GM23338 (cell line): ENCODE measurements around the gene TTC13. TPM values are rescaled to one million over a fixed set of nuclear protein-coding genes. Genes with fewer than 3 reads are reported as not detected.

Experiments
- ATAC-seq: fragments of 200-7000 bp; cut with Tn5 transposase; 3 replicates; pipeline ENCODE4 v1.9.1; 2020
- DNase-seq: peaks from one replicate; pipeline ENCODE4 v3.0.0-alpha.2; 2015; ENCODE audit warnings: low spot score
- H2AFZ ChIP-seq: fragments of 200-600 bp; sonication (generic); 2 replicates; pipeline ENCODE4 v1.8.0; 2016; ENCODE audit warnings: antibody characterized with exemption, mild to moderate bottlenecking, moderate library complexity
- H3F3A ChIP-seq: fragments of 200-600 bp; sonication (generic); replicated peaks from 2 replicates; pipeline ENCODE4 v1.8.0; 2017; ENCODE audit warnings: antibody characterized with exemption, mixed run types, low read depth
- H3K27ac ChIP-seq: fragments of 200-600 bp; sonication (generic); 2 replicates; pipeline ENCODE4 v1.6.1; 2016; ENCODE audit warnings: low read depth
- H3K27me3 ChIP-seq: fragments of 200-600 bp; sonication (generic); 2 replicates; pipeline ENCODE4 v1.8.0; 2016; ENCODE audit warnings: mild to moderate bottlenecking, mixed run types, moderate library complexity; ENCODE audit not compliant: insufficient read depth
- H3K36me3 ChIP-seq: fragments of 200-600 bp; sonication (generic); 2 replicates; pipeline ENCODE4 v1.8.0; 2016; ENCODE audit warnings: mild to moderate bottlenecking; ENCODE audit not compliant: insufficient read depth
- H3K4me1 ChIP-seq: fragments of 200-600 bp; sonication (generic); 2 replicates; pipeline ENCODE4 v1.8.0; 2016; ENCODE audit warnings: mild to moderate bottlenecking, moderate library complexity; ENCODE audit not compliant: insufficient read depth
- H3K4me2 ChIP-seq: fragments of 200-600 bp; sonication (generic); 2 replicates; pipeline ENCODE4 v1.7.1; 2017; ENCODE audit warnings: mixed run types
- H3K4me3 ChIP-seq: fragments of 200-600 bp; sonication (generic); 2 replicates; pipeline ENCODE4 v1.6.1; 2016; ENCODE audit warnings: mixed run types
- H3K79me2 ChIP-seq: fragments of 200-600 bp; sonication (generic); replicated peaks from 2 replicates; pipeline ENCODE4 v1.8.0; 2017; ENCODE audit warnings: mild to moderate bottlenecking; ENCODE audit not compliant: insufficient read depth
- H3K9me2 ChIP-seq: fragments of 200-600 bp; sonication (generic); 2 replicates; pipeline ENCODE4 v1.8.0; 2017; ENCODE audit not compliant: insufficient read depth
- H4K20me1 ChIP-seq: fragments of 200-600 bp; sonication (generic); replicated peaks from 2 replicates; pipeline ENCODE4 v1.8.0; 2017; ENCODE audit warnings: mild to moderate bottlenecking; ENCODE audit not compliant: insufficient read depth
- H3K27ac Mint-ChIP-seq: 2 replicates; pipeline ENCODE4 v1.8.0; 2020; ENCODE audit warnings: inconsistent platforms, mild to moderate bottlenecking, moderate library complexity, mixed read lengths
- H3K27me3 Mint-ChIP-seq: 3 replicates; pipeline ENCODE4 v1.8.0; 2022; ENCODE audit warnings: low read depth, mild to moderate bottlenecking, moderate library complexity, mixed read lengths, inconsistent platforms; ENCODE audit not compliant: insufficient read depth, poor library complexity
- H3K36me3 Mint-ChIP-seq: 3 replicates; pipeline ENCODE4 v1.8.0; 2021; ENCODE audit warnings: low read depth, mild to moderate bottlenecking, inconsistent platforms, moderate library complexity, mixed read lengths
- H3K4me1 Mint-ChIP-seq: 3 replicates; pipeline ENCODE4 v1.8.0; 2020; ENCODE audit warnings: mild to moderate bottlenecking, inconsistent platforms, mixed read lengths
- H3K4me3 Mint-ChIP-seq: 3 replicates; pipeline ENCODE4 v1.8.0; 2021; ENCODE audit warnings: moderate library complexity, mild to moderate bottlenecking, inconsistent platforms, mixed read lengths
- H3K9me3 Mint-ChIP-seq: 3 replicates; pipeline ENCODE4 v1.8.0; 2020; ENCODE audit warnings: moderate library complexity, mild to moderate bottlenecking, inconsistent platforms, mixed read lengths
- EZH2phosphoT487 ChIP-seq: fragments of 200-600 bp; sonication (generic); IDR thresholded peaks from one replicate; pipeline ENCODE4 v1.8.1; 2018; ENCODE audit warnings: antibody characterized with exemption; ENCODE audit not compliant: unreplicated experiment
- JUNB ChIP-seq: IDR thresholded peaks from one replicate; pipeline ENCODE4 v1.6.1; 2016; ENCODE audit warnings: antibody characterized with exemption; ENCODE audit not compliant: unreplicated experiment
- NANOG ChIP-seq: IDR thresholded peaks from 2 replicates; pipeline ENCODE4 v1.6.1; 2016; ENCODE audit warnings: antibody characterized with exemption, borderline replicate concordance
- ZNF114 ChIP-seq: fragments of 250-450 bp; sonication (Bioruptor Pico); IDR thresholded peaks from 2 replicates; pipeline ENCODE4 v1.5.0; 2020; ENCODE audit warnings: mild to moderate bottlenecking, moderate library complexity
- polyA plus RNA-seq: library from polyadenylated mRNA; unstranded; fragments of >200 nt; fragmentation: Nextera tagmentation; extraction: Ambion mirVana; gene quantifications from 2 replicates; pipeline ENCODE4 v1.2.1, GENCODE V29; 2016
- total RNA-seq: library from RNA; depleted of rRNA; stranded (reverse); fragments of >200 nt; shearing (Covaris generic); gene quantifications from 2 replicates; pipeline ENCODE4 v1.2.3, GENCODE V29; 2014
- TF ChIP-seq, protein P1 (sequence below): fragments of 250-450 bp; sonication (Bioruptor Pico); IDR thresholded peaks from 2 replicates; pipeline ENCODE4 v1.5.0; 2020; ENCODE audit warnings: mild to moderate bottlenecking, moderate library complexity
- TF ChIP-seq, protein P2 (sequence below): IDR thresholded peaks from one replicate; pipeline ENCODE4 v1.6.1; 2018; ENCODE audit warnings: antibody characterized with exemption; ENCODE audit not compliant: unreplicated experiment
- TF ChIP-seq, protein P3 (sequence below): IDR thresholded peaks from 2 replicates; pipeline ENCODE4 v1.6.1; 2016; ENCODE audit warnings: antibody characterized with exemption
- TF ChIP-seq, protein P4 (sequence below), 2 experiments: fragments of 200-600 bp in 1 of 2; sonication (generic) in 1 of 2; conservative IDR thresholded peaks; 2 replicates each; pipeline versions ENCODE4 v1.5.1 to v1.6.1; 2016 to 2017; ENCODE audit warnings: antibody characterized with exemption in 2 of 2, low read depth in 2 of 2, mild to moderate bottlenecking in 2 of 2, moderate library complexity in 1 of 2

The TTC13 gene
- total and polyA plus RNA-seq, 2 experiments from 2014 or later: 3.8 to 9.4 TPM

DNA sequence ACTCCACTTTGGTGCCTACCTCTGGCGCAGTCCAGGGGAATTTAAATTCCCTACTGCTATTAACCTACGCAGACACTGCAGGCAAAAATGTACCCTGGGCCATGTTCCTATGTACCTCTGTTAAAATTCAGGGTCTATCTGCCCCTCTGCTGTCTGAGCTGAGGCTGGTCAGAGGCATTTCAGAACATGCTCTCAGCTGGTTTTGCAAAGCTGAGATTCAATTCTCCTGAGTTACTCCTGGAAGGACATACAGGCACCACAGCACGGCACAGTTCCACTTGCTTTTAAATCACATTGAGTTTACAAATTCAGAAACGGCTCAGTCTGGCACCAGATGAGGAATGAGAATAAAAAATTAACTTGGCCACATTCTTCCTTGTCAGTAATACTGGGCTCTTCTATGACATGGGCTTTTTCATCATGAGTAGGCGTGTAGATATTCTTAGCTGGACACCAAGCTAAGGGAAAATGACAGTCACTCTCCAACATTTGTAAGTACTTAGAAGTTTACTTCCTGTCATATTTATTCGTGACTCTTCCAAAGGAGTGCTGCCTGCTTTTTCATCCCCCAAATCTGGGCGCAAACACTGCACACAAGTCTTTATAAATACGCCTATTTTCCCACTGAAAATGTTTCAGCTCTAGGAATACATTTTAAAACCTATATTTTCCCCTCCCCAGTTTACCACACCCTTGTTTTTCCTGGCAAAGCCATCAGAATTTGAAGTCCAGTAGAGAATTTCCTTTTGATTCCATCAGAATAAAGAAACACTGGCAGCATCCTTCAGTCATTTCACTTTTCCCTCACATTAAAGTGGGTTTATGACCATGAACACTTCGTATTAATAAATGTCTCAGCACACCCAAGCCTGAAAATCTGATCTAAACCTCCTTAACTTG, 112.2 kb downstream of the TTC13 start (continued):
- TF ChIP-seq, protein P1, sequence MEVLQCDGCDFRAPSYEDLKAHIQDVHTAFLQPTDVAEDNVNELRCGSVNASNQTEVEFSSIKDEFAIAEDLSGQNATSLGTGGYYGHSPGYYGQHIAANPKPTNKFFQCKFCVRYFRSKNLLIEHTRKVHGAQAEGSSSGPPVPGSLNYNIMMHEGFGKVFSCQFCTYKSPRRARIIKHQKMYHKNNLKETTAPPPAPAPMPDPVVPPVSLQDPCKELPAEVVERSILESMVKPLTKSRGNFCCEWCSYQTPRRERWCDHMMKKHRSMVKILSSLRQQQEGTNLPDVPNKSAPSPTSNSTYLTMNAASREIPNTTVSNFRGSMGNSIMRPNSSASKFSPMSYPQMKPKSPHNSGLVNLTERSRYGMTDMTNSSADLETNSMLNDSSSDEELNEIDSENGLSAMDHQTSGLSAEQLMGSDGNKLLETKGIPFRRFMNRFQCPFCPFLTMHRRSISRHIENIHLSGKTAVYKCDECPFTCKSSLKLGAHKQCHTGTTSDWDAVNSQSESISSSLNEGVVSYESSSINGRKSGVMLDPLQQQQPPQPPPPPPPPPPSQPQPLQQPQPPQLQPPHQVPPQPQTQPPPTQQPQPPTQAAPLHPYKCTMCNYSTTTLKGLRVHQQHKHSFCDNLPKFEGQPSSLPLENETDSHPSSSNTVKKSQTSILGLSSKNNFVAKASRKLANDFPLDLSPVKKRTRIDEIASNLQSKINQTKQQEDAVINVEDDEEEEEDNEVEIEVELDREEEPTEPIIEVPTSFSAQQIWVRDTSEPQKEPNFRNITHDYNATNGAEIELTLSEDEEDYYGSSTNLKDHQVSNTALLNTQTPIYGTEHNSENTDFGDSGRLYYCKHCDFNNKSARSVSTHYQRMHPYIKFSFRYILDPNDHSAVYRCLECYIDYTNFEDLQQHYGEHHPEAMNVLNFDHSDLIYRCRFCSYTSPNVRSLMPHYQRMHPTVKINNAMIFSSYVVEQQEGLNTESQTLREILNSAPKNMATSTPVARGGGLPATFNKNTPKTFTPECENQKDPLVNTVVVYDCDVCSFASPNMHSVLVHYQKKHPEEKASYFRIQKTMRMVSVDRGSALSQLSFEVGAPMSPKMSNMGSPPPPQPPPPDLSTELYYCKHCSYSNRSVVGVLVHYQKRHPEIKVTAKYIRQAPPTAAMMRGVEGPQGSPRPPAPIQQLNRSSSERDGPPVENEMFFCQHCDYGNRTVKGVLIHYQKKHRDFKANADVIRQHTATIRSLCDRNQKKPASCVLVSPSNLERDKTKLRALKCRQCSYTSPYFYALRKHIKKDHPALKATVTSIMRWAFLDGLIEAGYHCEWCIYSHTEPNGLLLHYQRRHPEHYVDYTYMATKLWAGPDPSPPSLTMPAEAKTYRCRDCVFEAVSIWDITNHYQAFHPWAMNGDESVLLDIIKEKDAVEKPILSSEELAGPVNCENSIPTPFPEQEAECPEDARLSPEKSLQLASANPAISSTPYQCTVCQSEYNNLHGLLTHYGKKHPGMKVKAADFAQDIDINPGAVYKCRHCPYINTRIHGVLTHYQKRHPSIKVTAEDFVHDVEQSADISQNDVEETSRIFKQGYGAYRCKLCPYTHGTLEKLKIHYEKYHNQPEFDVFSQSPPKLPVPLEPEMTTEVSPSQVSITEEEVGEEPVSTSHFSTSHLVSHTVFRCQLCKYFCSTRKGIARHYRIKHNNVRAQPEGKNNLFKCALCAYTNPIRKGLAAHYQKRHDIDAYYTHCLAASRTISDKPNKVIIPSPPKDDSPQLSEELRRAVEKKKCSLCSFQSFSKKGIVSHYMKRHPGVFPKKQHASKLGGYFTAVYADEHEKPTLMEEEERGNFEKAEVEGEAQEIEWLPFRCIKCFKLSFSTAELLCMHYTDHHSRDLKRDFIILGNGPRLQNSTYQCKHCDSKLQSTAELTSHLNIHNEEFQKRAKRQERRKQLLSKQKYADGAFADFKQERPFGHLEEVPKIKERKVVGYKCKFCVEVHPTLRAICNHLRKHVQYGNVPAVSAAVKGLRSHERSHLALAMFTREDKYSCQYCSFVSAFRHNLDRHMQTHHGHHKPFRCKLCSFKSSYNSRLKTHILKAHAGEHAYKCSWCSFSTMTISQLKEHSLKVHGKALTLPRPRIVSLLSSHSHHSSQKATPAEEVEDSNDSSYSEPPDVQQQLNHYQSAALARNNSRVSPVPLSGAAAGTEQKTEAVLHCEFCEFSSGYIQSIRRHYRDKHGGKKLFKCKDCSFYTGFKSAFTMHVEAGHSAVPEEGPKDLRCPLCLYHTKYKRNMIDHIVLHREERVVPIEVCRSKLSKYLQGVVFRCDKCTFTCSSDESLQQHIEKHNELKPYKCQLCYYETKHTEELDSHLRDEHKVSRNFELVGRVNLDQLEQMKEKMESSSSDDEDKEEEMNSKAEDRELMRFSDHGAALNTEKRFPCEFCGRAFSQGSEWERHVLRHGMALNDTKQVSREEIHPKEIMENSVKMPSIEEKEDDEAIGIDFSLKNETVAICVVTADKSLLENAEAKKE (CRISPR knock-in tag): no peak
- TF ChIP-seq NANOG: no peak

DNA sequence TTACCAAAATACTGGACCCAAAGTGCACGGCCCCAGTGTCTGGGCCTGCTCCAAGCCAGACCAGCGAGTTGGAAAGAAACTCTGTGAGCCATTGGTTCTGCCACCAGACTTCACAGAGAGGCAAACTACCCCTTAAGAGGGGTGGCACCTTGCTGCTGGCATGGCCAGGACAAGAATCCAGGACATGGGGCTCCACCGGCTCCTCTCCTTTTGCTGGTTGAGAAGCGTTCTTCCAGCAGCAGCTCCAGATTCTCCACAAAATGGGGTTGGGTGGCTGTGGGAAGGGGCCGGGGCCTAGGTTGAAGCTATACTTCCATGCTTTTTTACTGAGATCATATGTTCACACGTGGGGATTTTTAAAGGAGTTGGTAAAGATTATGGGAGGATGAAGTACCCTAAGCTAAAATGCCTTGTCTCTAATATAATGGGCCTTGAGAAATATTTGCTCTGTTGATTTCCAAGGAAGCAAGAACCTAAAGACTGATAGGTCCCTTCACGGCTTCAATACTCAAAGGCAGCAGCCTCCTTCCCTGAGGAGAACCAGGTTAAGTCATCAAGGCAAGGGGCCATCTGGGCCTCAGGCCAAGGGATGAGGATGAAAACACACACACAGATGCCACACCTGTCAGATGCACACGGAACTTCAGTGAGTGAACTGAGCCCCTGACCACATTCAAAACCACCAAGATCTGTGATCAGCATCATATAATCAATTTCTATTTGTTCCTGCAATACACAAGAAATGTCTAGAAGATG, 113.4 kb downstream of the TTC13 start:
- Histone ChIP-seq H2AFZ (no peak overlapping the region), H3K27ac (no peak overlapping the region), H4K20me1 (peaks cover 16% of the 10 kb centered on the region; the same call in 1 of the 2 replicates), H3K4me3 (no peak overlapping the region), H3K36me3 (no peaks in the 10 kb centered on the region), H3K9me2 (no peaks in the 10 kb centered on the region), H3K4me2 (no peak overlapping the region), H3K79me2 (peaks cover 70% of the 10 kb centered on the region), H3F3A (no peaks in the 10 kb centered on the region), H3K4me1 (peaks cover 43% of the 10 kb centered on the region), H3K27me3 (peaks cover 10% of the 10 kb centered on the region)
- no peak for ATAC-seq
- peaks cover 8% of the 10 kb centered on the region for H3K27me3 Mint-ChIP-seq
- no peak overlapping the region for H3K4me3 Mint-ChIP-seq
- H3K9me3 Mint-ChIP-seq: no peaks in the 10 kb centered on the region
- no peak overlapping the region for H3K27ac Mint-ChIP-seq
- no peak for DNase-seq
- H3K4me1 Mint-ChIP-seq: peaks cover 64% of the 10 kb centered on the region
- H3K36me3 Mint-ChIP-seq: peaks cover 10% of the 10 kb centered on the region; the same call in 2 of the 3 replicates
- TF ChIP-seq NANOG (no peak), JUNB (no peak), ZNF114 (no peak), EZH2phosphoT487 (no peak)
- TF ChIP-seq, protein P2, sequence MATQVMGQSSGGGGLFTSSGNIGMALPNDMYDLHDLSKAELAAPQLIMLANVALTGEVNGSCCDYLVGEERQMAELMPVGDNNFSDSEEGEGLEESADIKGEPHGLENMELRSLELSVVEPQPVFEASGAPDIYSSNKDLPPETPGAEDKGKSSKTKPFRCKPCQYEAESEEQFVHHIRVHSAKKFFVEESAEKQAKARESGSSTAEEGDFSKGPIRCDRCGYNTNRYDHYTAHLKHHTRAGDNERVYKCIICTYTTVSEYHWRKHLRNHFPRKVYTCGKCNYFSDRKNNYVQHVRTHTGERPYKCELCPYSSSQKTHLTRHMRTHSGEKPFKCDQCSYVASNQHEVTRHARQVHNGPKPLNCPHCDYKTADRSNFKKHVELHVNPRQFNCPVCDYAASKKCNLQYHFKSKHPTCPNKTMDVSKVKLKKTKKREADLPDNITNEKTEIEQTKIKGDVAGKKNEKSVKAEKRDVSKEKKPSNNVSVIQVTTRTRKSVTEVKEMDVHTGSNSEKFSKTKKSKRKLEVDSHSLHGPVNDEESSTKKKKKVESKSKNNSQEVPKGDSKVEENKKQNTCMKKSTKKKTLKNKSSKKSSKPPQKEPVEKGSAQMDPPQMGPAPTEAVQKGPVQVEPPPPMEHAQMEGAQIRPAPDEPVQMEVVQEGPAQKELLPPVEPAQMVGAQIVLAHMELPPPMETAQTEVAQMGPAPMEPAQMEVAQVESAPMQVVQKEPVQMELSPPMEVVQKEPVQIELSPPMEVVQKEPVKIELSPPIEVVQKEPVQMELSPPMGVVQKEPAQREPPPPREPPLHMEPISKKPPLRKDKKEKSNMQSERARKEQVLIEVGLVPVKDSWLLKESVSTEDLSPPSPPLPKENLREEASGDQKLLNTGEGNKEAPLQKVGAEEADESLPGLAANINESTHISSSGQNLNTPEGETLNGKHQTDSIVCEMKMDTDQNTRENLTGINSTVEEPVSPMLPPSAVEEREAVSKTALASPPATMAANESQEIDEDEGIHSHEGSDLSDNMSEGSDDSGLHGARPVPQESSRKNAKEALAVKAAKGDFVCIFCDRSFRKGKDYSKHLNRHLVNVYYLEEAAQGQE: no peak
- TF ChIP-seq, protein P3, sequence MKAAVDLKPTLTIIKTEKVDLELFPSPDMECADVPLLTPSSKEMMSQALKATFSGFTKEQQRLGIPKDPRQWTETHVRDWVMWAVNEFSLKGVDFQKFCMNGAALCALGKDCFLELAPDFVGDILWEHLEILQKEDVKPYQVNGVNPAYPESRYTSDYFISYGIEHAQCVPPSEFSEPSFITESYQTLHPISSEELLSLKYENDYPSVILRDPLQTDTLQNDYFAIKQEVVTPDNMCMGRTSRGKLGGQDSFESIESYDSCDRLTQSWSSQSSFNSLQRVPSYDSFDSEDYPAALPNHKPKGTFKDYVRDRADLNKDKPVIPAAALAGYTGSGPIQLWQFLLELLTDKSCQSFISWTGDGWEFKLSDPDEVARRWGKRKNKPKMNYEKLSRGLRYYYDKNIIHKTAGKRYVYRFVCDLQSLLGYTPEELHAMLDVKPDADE: no peak
- TF ChIP-seq, protein P4, sequence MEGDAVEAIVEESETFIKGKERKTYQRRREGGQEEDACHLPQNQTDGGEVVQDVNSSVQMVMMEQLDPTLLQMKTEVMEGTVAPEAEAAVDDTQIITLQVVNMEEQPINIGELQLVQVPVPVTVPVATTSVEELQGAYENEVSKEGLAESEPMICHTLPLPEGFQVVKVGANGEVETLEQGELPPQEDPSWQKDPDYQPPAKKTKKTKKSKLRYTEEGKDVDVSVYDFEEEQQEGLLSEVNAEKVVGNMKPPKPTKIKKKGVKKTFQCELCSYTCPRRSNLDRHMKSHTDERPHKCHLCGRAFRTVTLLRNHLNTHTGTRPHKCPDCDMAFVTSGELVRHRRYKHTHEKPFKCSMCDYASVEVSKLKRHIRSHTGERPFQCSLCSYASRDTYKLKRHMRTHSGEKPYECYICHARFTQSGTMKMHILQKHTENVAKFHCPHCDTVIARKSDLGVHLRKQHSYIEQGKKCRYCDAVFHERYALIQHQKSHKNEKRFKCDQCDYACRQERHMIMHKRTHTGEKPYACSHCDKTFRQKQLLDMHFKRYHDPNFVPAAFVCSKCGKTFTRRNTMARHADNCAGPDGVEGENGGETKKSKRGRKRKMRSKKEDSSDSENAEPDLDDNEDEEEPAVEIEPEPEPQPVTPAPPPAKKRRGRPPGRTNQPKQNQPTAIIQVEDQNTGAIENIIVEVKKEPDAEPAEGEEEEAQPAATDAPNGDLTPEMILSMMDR (conservative IDR thresholded peaks at IDR 0.05; ENCODE audit: low read depth in 2 of 2): no peak
